Omental fat pad (tissue), 4 donors: ENCODE data around the gene HIF1A. TPM values are rescaled to one million over a fixed set of nuclear protein-coding genes. Genes with fewer than 3 reads are reported as not detected.

Experiments
- ATAC-seq: fragments of 150-250 bp; one replicate; pipeline ENCODE4 v1.9.1; 2016; ENCODE audit warnings: mild to moderate bottlenecking, moderate library complexity; ENCODE audit not compliant: low FRiP score
- DNase-seq: peaks from one replicate; pipeline ENCODE4 v3.0.0-alpha.2; 2019; ENCODE audit warnings: low spot score
- total RNA-seq, 4 donors: library from RNA; depleted of rRNA; stranded (reverse); fragments of >200 nt; gene quantifications; one replicate each; pipeline ENCODE4 v1.1.0, GENCODE V29; 2016
- TF ChIP-seq, protein P1 (sequence below), 3 donors: fragments of 450-650 bp; IDR thresholded peaks; one replicate each; pipeline ENCODE4 v1.5.1; 2016 to 2017; ENCODE audit warnings: antibody characterized with exemption in 3 of 3, mild to moderate bottlenecking in 3 of 3, moderate library complexity in 2 of 3

HIF1A gene
- total RNA-seq, 4 donors from 2014 or later = 95.2 to 550 (median 159) TPM

- ATAC-seq (no peak), DNase-seq (no peak)
- TF ChIP-seq, protein P1, sequence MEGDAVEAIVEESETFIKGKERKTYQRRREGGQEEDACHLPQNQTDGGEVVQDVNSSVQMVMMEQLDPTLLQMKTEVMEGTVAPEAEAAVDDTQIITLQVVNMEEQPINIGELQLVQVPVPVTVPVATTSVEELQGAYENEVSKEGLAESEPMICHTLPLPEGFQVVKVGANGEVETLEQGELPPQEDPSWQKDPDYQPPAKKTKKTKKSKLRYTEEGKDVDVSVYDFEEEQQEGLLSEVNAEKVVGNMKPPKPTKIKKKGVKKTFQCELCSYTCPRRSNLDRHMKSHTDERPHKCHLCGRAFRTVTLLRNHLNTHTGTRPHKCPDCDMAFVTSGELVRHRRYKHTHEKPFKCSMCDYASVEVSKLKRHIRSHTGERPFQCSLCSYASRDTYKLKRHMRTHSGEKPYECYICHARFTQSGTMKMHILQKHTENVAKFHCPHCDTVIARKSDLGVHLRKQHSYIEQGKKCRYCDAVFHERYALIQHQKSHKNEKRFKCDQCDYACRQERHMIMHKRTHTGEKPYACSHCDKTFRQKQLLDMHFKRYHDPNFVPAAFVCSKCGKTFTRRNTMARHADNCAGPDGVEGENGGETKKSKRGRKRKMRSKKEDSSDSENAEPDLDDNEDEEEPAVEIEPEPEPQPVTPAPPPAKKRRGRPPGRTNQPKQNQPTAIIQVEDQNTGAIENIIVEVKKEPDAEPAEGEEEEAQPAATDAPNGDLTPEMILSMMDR (IDR thresholded peaks at IDR 0.05) = no peak
Observed at GRCh38 chr14:61768240-61768639, 72.9 kb downstream of the HIF1A start.

DNA sequence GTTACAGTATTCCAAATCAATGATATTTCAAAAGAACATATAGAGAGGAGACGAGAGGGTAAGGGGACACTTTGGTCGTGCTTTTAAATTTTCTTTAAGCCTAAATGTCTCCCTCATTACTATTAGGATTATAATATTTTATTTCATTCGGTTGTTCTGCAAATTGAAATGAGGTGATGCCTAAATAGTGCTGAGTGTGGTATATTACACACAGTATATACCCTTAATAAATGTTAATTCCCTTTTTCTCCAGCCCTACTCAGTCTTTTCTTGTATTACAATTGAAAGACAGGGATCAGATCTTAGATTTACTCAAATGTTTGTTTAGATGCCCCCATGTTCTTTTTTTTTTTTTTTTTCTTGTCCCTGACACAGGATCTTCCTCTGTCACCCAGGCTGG lies 74.6 kb downstream of the HIF1A start:
- TF ChIP-seq, protein P1 (IDR thresholded peaks at IDR 0.05) = no peak
- no peak for DNase-seq
- ATAC-seq = no peak

- TF ChIP-seq, protein P1 (IDR thresholded peaks at IDR 0.05) = no peak
- no peak for DNase-seq
- ATAC-seq = peak; percentile 48
Observed at GRCh38 chr14:61774861-61775260, 79.5 kb downstream of the HIF1A start.

- ATAC-seq = no peak
- no peak for DNase-seq
- TF ChIP-seq, protein P1 (IDR thresholded peaks at IDR 0.05) = no peak
Observed at GRCh38 chr14:61780125-61780524, 84.8 kb downstream of the HIF1A start.

- TF ChIP-seq, protein P1 (IDR thresholded peaks at IDR 0.05) = no peak
Observed at GRCh38 chr14:61797309-61797708, 102.0 kb downstream of the HIF1A start.

More at GRCh38 chr14:61797309-61797708, 102.0 kb downstream of the HIF1A start:
- no peak for ATAC-seq
- DNase-seq = no peak

Other genes with a start within 250 kb of the HIF1A start
- 10 to 100 TPM in 2 of 4 donors, 1 to 10 TPM in 2; 4.9 to 11.9 (median 8.7) TPM for gene SNAPC1, start 66.9 kb downstream of the HIF1A start, total RNA-seq
- gene SYT16, start 117.2 kb downstream of the HIF1A start, total RNA-seq = under 1 TPM in 1 of 4 donors, not detected in 3; 0.12 TPM